Adipocyte (in vitro differentiated cells): ENCODE data around the gene SLC51A.
A peak's percentile ranks its signal among the peaks of the same experiment; 100 is the strongest.

Experiments used
- DNase-seq: peaks from one replicate; pipeline ENCODE4 v3.0.0-alpha.2; 2015; ENCODE audit warnings: low read depth
- H3K27me3 ChIP-seq: replicated peaks from 2 replicates; pipeline ENCODE4 v1.7.0; 2013; ENCODE audit warnings: mild to moderate bottlenecking, low read length, moderate library complexity; ENCODE audit not compliant: control insufficient read depth, insufficient read depth
- H3K36me3 ChIP-seq: 2 replicates; pipeline ENCODE4 v1.7.0; 2013; ENCODE audit warnings: low read length, mild to moderate bottlenecking, moderate library complexity; ENCODE audit not compliant: control insufficient read depth, insufficient read depth, severe bottlenecking
- H3K4me1 ChIP-seq: 2 replicates; pipeline ENCODE4 v1.7.0; 2013; ENCODE audit warnings: mild to moderate bottlenecking, low read length, moderate library complexity; ENCODE audit not compliant: control insufficient read depth, insufficient read depth
- H3K4me3 ChIP-seq: 2 replicates; pipeline ENCODE4 v1.7.0; 2013; ENCODE audit warnings: mild to moderate bottlenecking, low read length, moderate library complexity
- H3K9ac ChIP-seq: 2 replicates; pipeline ENCODE4 v1.7.0; 2013; ENCODE audit warnings: mild to moderate bottlenecking, low read length, moderate library complexity
- H3K9me3 ChIP-seq: 2 replicates; pipeline ENCODE4 v1.7.0; 2013; ENCODE audit warnings: mild to moderate bottlenecking, low read length, moderate library complexity; ENCODE audit not compliant: control insufficient read depth

The SLC51A gene

DNA sequence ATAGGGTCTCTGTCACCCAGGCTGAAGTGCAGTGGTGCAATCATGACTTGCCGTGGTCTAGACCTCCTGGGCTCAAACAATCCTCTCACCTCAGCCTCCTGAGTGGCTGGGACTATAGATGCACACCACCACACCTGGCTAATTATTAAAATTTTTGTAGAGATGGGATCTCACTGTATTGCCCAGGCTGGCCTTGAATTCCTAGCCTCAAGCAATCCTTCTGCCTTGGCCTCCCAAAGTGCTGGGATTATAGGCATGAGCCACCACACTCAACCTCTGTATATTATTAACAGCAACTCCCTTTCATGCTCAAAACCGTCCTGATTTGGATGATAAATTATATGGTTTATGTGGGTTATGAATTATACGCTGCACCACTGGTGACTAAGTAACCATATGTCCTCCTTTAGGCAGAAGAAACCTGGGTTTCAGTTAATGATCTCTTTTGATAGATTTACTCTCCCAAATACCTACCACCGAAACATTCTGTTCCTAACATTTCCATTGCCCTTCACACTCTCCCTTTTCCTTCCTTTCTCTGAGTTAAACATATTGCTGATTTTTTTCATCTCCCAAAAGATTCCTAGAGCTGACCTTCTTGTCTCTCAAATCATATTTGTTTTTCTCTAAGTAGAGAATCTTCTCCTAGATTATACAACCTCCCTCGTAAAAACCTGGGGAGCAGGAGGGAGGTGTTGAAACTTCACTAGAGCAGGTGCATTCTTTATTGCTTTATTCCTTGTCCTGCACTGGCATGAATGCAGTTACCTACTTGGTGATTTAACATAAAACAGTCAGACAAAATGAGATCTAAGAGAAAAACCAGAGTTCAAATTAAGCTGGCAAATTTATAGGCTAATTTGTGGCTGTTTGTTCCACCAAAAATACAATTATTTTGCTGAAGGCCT, 38.3 kb downstream of the SLC51A start:
- DNase-seq, result no peak
- Histone ChIP-seq H3K4me3 (no peak overlapping the region), H3K27me3 (no peaks in the 10 kb centered on the region), H3K9me3 (no peaks in the 10 kb centered on the region), H3K4me1 (no peaks in the 10 kb centered on the region), H3K36me3 (peaks cover 48% of the 10 kb centered on the region), H3K9ac (no peak overlapping the region)

DNA sequence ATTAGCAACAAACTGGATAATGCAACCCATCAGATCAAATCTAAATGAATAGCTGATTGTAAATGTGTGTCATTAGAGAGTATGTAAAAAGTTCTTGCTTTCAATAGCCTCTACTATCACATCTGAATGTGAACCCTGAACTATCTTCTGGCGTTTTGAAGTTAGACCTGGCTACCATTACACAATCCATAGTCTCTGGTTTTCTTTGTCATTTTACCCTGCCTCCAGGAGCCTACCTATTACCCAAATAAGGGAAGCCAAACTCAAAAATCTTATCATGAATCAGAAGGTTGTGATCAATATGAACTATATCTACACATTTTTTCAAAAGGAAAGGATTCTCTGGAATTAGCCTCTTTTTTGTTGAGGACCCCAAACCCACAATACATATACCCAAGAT, 39.4 kb downstream of the SLC51A start:
- Histone ChIP-seq H3K27me3 (no peaks in the 10 kb centered on the region), H3K9me3 (no peaks in the 10 kb centered on the region), H3K4me3 (no peak overlapping the region), H3K9ac (no peak overlapping the region), H3K4me1 (no peaks in the 10 kb centered on the region), H3K36me3 (peaks cover 53% of the 10 kb centered on the region)
- DNase-seq, result no peak

DNA sequence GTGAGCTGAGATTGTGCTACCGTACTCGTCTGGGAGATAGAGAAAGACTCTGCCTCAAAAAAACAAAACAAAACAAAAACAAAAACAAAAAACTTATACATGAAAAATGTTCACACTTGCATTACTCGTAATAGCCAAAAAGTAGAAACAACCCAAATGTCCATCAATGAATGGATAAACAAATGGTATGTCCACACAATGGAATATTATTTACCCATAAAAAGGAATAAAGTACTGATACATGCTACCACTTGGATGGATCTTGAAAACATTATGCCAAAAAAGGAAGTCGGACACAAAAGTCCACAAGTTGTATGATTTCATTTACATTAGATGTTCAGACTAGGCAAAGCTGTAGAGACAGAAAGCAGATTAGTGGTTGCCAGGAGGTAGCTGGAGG, 44.5 kb downstream of the SLC51A start:
- H3K9ac ChIP-seq, result no peak overlapping the region
- DNase-seq, result no peak
- H3K36me3 ChIP-seq, result peaks cover 62% of the 10 kb centered on the region
- H3K9me3 ChIP-seq, result no peaks in the 10 kb centered on the region
- no peaks in the 10 kb centered on the region for H3K4me1 ChIP-seq
- no peak overlapping the region for H3K4me3 ChIP-seq
- no peaks in the 10 kb centered on the region for H3K27me3 ChIP-seq

DNA sequence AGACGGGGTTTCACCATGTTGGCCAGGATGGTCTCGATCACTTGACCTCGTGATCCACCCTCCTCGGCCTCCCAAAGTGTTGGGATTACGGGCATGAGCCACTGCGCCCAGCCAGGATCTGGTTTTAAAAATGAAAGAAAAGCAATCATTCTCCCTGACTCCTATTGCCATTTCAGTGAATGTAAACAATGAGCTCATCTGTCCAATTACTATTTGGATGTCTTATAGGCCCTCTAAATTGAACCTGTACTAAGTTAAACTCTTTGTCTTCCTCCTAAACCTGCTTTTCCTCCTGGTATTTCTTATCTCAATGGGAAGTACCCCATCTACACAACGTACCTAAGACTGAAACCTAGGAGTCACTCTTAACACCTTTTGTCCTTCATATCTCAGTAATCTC, 47.5 kb downstream of the SLC51A start:
- no peak for DNase-seq
- Histone ChIP-seq H3K4me3 (no peak overlapping the region), H3K27me3 (no peaks in the 10 kb centered on the region), H3K9ac (no peak overlapping the region), H3K36me3 (peaks cover 61% of the 10 kb centered on the region), H3K9me3 (no peaks in the 10 kb centered on the region), H3K4me1 (peaks cover 12% of the 10 kb centered on the region)

DNA sequence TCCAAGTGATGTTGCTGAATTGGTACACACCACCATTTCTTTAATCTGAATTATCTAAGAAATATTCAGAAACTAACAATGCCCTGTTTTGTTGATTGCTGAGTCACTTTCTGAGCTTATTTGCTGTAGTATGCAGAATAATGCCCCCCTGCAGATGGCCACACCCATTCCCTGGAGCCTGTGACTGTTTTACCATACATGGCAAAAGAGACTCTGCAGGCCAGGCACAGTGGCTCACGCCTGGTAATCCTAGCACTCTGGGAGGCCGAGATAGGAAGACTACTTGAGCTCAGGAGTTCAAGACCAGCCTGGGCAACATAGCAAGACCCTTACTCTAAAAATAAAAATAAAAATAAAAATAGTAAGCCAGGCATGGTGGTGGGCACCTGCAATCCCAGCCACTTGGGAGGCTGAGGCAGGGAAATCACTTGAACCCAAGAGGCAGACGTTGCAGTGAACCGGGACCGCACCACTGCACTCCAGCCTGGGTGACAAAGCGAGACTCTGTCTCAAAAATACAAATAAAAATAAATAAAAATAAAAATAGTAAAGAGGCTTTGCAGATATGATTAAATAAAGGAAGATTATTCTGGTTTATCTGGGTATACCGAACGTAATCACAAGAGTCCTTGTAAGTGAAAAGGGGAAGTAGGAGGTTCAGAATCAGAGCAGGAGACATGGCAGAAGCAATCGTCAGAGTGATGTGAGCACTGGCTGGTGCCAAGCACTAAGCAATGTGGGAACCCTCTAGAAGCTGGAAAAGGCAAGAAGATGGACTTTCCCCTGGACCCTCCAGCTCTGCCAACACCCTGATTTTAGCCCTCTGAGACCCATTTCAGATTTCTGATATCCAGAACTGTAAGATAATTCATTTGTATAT, 52.2 kb downstream of the SLC51A start:
- H3K9me3 ChIP-seq, result no peaks in the 10 kb centered on the region
- no peak overlapping the region for H3K4me3 ChIP-seq
- peaks cover 60% of the 10 kb centered on the region for H3K36me3 ChIP-seq
- peak; percentile 67 for DNase-seq
- H3K4me1 ChIP-seq, result peaks cover 15% of the 10 kb centered on the region
- no peaks in the 10 kb centered on the region for H3K27me3 ChIP-seq
- H3K9ac ChIP-seq, result peak overlapping the region; percentile 18

DNA sequence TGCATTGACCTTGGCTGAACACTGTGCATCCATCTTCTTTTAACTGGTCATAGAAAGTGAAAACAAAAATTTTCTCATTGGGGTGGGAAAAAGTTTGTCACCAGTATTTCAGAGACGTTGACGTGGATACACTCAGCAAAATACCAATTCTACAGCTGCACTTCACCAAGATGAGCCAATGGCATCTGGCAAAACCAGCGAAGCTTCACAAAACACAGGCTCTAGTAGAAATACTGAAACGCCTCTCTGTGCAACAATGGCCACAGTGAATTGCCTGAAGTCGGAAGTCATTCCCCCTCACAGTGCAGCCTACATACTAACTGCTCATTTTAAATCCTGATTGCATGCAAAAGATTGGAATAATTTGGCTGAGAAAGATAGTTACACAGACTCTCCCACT, 54.2 kb downstream of the SLC51A start:
- no peak overlapping the region for H3K9ac ChIP-seq
- no peaks in the 10 kb centered on the region for H3K9me3 ChIP-seq
- no peak for DNase-seq
- H3K4me3 ChIP-seq, result no peak overlapping the region
- H3K36me3 ChIP-seq, result peaks cover 49% of the 10 kb centered on the region
- H3K27me3 ChIP-seq, result no peaks in the 10 kb centered on the region
- peaks cover 23% of the 10 kb centered on the region for H3K4me1 ChIP-seq

DNA sequence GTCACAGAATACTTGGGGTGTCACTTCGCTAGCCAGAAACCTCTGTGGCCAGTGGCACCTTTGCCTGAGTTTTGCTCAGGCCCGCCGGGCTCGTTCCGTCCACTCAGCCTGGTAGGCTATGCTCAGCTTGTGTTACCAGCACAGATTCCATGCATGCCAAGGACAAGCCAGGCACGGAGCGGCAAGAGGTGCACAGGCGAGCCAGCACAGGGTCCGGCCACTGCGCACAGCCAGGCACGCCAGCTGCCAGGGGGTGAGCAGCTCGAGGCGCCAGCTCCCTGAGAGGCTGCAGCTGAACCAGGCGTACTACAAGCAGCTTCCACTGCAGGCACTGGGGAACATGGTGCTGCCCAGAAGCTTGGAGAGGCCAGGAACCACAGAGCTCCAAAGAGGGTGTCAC, 56.5 kb downstream of the SLC51A start:
- no peak for DNase-seq
- peaks cover 32% of the 10 kb centered on the region for H3K36me3 ChIP-seq
- H3K4me3 ChIP-seq, result no peak overlapping the region
- H3K9ac ChIP-seq, result no peak overlapping the region
- H3K27me3 ChIP-seq, result no peaks in the 10 kb centered on the region
- H3K9me3 ChIP-seq, result no peaks in the 10 kb centered on the region
- H3K4me1 ChIP-seq, result peaks cover 21% of the 10 kb centered on the region

DNA sequence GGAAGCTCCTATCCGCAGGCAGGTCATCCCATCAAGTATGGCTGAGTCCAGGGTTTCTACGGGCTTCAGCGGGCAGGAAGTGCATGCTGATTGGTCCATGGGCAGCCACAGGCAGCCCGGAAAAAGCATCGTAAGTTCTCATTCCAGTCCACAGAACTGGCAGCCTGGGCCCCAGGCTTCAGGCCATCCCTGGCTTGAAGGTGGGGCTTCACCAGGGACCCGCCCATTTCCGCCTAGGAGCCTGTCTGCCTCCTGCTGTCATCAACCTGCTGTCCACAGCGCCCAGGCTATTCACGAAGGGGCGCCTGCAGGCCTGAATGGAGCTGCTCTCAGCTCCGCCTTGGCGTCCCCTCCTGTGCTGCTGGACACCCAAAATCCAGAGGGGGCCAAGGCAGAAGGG, 57.3 kb downstream of the SLC51A start:
- no peak overlapping the region for H3K4me3 ChIP-seq
- peaks cover 26% of the 10 kb centered on the region for H3K36me3 ChIP-seq
- no peaks in the 10 kb centered on the region for H3K9me3 ChIP-seq
- no peak for DNase-seq
- no peaks in the 10 kb centered on the region for H3K27me3 ChIP-seq
- peaks cover 16% of the 10 kb centered on the region for H3K4me1 ChIP-seq
- no peak overlapping the region for H3K9ac ChIP-seq

DNA sequence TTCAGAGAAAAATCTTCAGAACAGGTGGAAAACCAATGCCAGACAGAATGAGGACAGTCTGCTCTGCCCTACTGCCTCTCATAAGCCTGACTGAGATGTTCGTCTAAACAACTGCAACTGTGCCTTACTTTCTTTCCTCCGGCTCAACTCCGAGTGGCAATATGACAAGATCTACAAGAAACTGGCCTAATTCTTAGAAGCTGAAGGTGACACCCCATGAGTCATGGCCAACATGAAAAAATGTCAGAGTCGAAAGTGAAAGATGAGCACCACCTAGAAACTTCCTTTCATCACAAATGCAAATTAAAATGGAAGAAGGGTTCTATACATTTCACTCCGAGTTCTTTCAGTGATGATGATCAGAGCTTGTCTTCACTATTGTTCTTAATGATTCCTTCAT, 58.3 kb downstream of the SLC51A start:
- no peaks in the 10 kb centered on the region for H3K27me3 ChIP-seq
- no peak for DNase-seq

DNA sequence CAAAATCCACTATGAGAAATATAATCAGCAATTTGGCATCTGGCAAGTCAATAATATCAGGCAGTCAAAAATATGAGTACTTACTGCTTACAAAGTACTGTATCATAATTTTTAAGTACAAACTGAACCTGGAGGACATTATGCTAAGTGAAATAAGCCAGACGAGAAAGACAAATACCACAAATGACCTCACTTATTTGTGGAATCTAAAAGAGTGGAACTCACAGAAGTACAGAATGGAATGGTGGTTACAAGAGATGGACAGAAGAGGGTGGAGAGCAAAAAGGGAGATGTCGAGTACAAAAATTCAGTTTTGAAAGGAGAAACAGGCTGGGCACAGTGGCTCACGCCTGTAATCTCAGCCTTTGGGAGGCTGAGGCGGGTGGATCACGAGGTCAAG, 58.8 kb downstream of the SLC51A start:
- H3K9ac ChIP-seq, result no peak overlapping the region
- H3K9me3 ChIP-seq, result no peaks in the 10 kb centered on the region
- no peaks in the 10 kb centered on the region for H3K27me3 ChIP-seq
- DNase-seq, result peak; percentile 13
- H3K4me3 ChIP-seq, result no peak overlapping the region
- peaks cover 14% of the 10 kb centered on the region for H3K36me3 ChIP-seq
- H3K4me1 ChIP-seq, result peaks cover 19% of the 10 kb centered on the region

More for the DNA sequence above, 58.3 kb downstream of the SLC51A start:
- peaks cover 17% of the 10 kb centered on the region for H3K36me3 ChIP-seq
- peaks cover 16% of the 10 kb centered on the region for H3K4me1 ChIP-seq
- H3K4me3 ChIP-seq, result no peak overlapping the region
- H3K9me3 ChIP-seq, result no peaks in the 10 kb centered on the region
- H3K9ac ChIP-seq, result no peak overlapping the region

DNA sequence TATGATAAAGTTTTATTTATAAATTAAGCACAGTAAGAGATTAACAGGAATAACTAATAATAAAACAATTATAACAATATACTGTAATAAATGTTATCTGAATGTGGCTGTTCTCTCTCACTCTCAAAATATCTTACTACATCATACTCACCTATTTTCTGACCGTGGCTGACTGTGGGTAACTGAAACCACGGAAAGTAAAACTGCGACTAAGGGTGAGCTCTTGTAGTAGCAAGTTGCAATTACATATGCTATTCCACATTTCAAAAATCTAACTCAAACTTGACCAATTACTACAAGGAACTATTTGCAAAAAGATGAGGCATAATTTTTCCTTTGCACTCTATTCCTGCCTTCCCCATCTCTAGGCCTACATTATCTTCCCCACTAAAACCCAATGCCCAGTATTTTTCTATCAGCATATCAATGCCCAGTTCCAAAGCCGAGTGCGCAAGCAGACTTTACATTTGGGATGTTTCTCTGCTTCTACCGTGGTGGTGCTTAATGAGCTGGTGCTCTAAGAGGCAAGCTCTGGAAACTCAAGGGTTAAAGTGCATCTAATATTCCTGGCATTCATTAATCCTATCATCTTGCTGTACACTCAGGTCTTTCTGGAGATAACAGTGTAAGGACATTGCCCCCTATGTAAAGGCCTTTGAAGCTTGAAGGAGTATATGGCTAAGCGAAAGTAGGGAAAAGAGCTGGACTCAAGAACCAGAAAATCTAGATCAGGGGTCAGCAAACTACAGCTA, 64.5 kb downstream of the SLC51A start:
- H3K4me3 ChIP-seq, result peak overlapping the region; percentile 0
- H3K4me1 ChIP-seq, result peaks cover 61% of the 10 kb centered on the region
- no peak overlapping the region for H3K9ac ChIP-seq
- no peaks in the 10 kb centered on the region for H3K9me3 ChIP-seq
- H3K27me3 ChIP-seq, result no peaks in the 10 kb centered on the region
- no peaks in the 10 kb centered on the region for H3K36me3 ChIP-seq
- DNase-seq, result no peak
